Left renal pelvis (tissue), 4 donors: ENCODE data around the gene ATRAID. TPM values are rescaled to one million over a fixed set of nuclear protein-coding genes. Genes with fewer than 3 reads are reported as not detected.
"Not testable (repeated sequence)": the region's sequence is repeated elsewhere in the genome, so short reads cannot be mapped to it uniquely, and the experiment has no call there.

Source experiments
- DNase-seq, 4 donors: peaks; one replicate each; pipeline ENCODE4 v3.0.0-alpha.2; 2013; ENCODE audit warnings: low read depth in 4 of 4, low spot score in 3 of 4
- polyA plus RNA-seq, 4 donors: library from polyadenylated mRNA; unstranded; fragments of 120-200 nt; gene quantifications; one replicate each; pipeline ENCODE4 v1.2.1, GENCODE V29; 2013; ENCODE audit not compliant: insufficient read length in 4 of 4

The ATRAID gene
- polyA plus RNA-seq, 4 donors: 142 to 162 (median 153) TPM

GRCh38 chr2:27191070-27191829 is 20.6 kb upstream of the ATRAID start:
- peak in 2 of 4 donors; percentile 37 to 47 for DNase-seq

- no peak for DNase-seq
These were observed 17.1 kb upstream of the ATRAID start for GRCh38 chr2:27194538-27195354.

GRCh38 chr2:27195799-27196198 is 16.0 kb upstream of the ATRAID start:
- DNase-seq: not testable (repeated sequence)

- not testable (repeated sequence) for DNase-seq
These were observed 13.8 kb upstream of the ATRAID start for GRCh38 chr2:27198068-27198467.

GRCh38 chr2:27198627-27199026 is 13.2 kb upstream of the ATRAID start:
- no peak for DNase-seq

- DNase-seq: no peak
These were observed 12.6 kb upstream of the ATRAID start for GRCh38 chr2:27199241-27199640.

GRCh38 chr2:27201675-27202074 is 10.2 kb upstream of the ATRAID start:
- DNase-seq: no peak

- DNase-seq: no peak
These were observed 9.0 kb upstream of the ATRAID start for GRCh38 chr2:27202854-27203253.

- DNase-seq: no peak
These were observed 8.1 kb upstream of the ATRAID start for GRCh38 chr2:27203741-27204140.

GRCh38 chr2:27204566-27204965 is 7.3 kb upstream of the ATRAID start:
- no peak for DNase-seq

GRCh38 chr2:27205206-27205605 is 6.6 kb upstream of the ATRAID start:
- DNase-seq: no peak

- no peak for DNase-seq
These were observed 5.5 kb upstream of the ATRAID start for GRCh38 chr2:27206346-27206745.

- no peak for DNase-seq
These were observed 3.3 kb upstream of the ATRAID start for GRCh38 chr2:27208486-27209050.

GRCh38 chr2:27209621-27210401 is 2.0 kb upstream of the ATRAID start:
- DNase-seq: no peak

GRCh38 chr2:27211241-27211942 is 449 bp upstream of the ATRAID start:
- peak in 1 of 4 donors; percentile 31 for DNase-seq

GRCh38 chr2:27212626-27213471 is 1.0 kb downstream of the ATRAID start:
- DNase-seq: peak in 2 of 4 donors; percentile 20 to 33

GRCh38 chr2:27214941-27215340 is 3.1 kb downstream of the ATRAID start:
- DNase-seq: no peak

- DNase-seq: no peak
These were observed 4.7 kb downstream of the ATRAID start for GRCh38 chr2:27216416-27217137.
